Endothelial cell of umbilical vein (primary cell): ENCODE data around the gene TTC27. TPM values are rescaled to one million over a fixed set of nuclear protein-coding genes. Genes with fewer than 3 reads are reported as not detected.

ENCODE experiments used
- BruUV-seq: library from RNA; stranded (reverse); fragments of 400-500 nt; replicated peaks from 2 replicates; lab custom pipeline; 2021; lab: Mats Ljungman, UMichigan
- CTCF ChIA-PET: fragments of 300-600, 350-600 bp; sonication (Branson Sonifier 250); formaldehyde crosslinking; loops from one replicate; lab custom pipeline; 2021; ENCODE audit warnings: antibody characterized with exemption, inconsistent platforms; lab: Charles Lee
- POLR2A ChIA-PET: fragments of 300-600, 350-600 bp; sonication (Branson Sonifier 250); formaldehyde crosslinking; loops from one replicate; lab custom pipeline; 2021; ENCODE audit warnings: antibody characterized with exemption, inconsistent platforms; lab: Charles Lee
- DNase-seq: peaks from one replicate; pipeline ENCODE4 v3.0.0-alpha.2; 2011; ENCODE audit warnings: low read depth, low spot score
- FAIRE-seq: peaks from 2 replicates; lab custom pipeline; 2011; peaks lifted over from hg19 to GRCh38; lab: Jason Lieb, UNC
- H2AFZ ChIP-seq: 2 replicates; pipeline ENCODE4 v1.6.0; 2012; ENCODE audit warnings: low read depth, low read length, control low read depth, inconsistent platforms
- H3K27ac ChIP-seq: 2 replicates; pipeline ENCODE4 v1.5.1; 2011; ENCODE audit warnings: low read depth, mild to moderate bottlenecking, control low read depth, low read length, moderate library complexity; ENCODE audit not compliant: insufficient read depth
- H3K27me3 ChIP-seq, 2 experiments: 2 replicates each; pipeline versions ENCODE4 v1.6.0 to v1.6.1; 2011; ENCODE audit warnings: low read length in 2 of 2, mixed read lengths in 1 of 2; ENCODE audit not compliant: control insufficient read depth in 2 of 2, insufficient read depth in 2 of 2
- H3K36me3 ChIP-seq, 2 experiments: 2 replicates in 1 of 2; 3 replicates in 1 of 2; pipeline ENCODE4 v1.5.1; 2011; ENCODE audit warnings: low read length in 2 of 2, mild to moderate bottlenecking in 1 of 2, moderate library complexity in 1 of 2; ENCODE audit not compliant: control insufficient read depth in 2 of 2, insufficient read depth in 2 of 2; ENCODE audit errors: extremely low read depth in 1 of 2
- H3K4me1 ChIP-seq: 3 replicates; pipeline ENCODE4 v1.5.1; 2011; ENCODE audit warnings: mild to moderate bottlenecking, low read length; ENCODE audit not compliant: control insufficient read depth, insufficient read depth; ENCODE audit errors: extremely low read depth
- H3K4me2 ChIP-seq: 2 replicates; pipeline ENCODE4 v1.6.1; 2011; ENCODE audit warnings: low read length, control low read depth, mixed read lengths; ENCODE audit not compliant: insufficient read depth
- H3K4me3 ChIP-seq, 3 experiments: fragments of 200-600 bp in 1 of 3; sonication (generic), shearing (Covaris generic) in 1 of 3; replicated peaks in 1 of 3; 2 replicates each; pipeline ENCODE4 v1.5.1; 2011 to 2016; ENCODE audit warnings: control low read depth in 3 of 3, low read length in 3 of 3, mild to moderate bottlenecking in 2 of 3, inconsistent platforms in 1 of 3, low read depth in 1 of 3, moderate library complexity in 1 of 3; ENCODE audit not compliant: insufficient read depth in 1 of 3
- H3K79me2 ChIP-seq: 2 replicates; pipeline ENCODE4 v1.6.0; 2012; ENCODE audit warnings: low read length, inconsistent platforms; ENCODE audit not compliant: control insufficient read depth, insufficient read depth
- H3K9ac ChIP-seq: replicated peaks from 2 replicates; pipeline ENCODE3; 2011; ENCODE audit warnings: low read length, control low read depth; ENCODE audit not compliant: insufficient read depth; ENCODE audit errors: extremely low read depth
- H3K9me1 ChIP-seq: replicated peaks from 3 replicates; pipeline ENCODE4 v1.6.0; 2011; ENCODE audit warnings: mild to moderate bottlenecking, low read length; ENCODE audit not compliant: control insufficient read depth, insufficient read depth; ENCODE audit errors: extremely low read depth
- H3K9me3 ChIP-seq: replicated peaks from 2 replicates; pipeline ENCODE4 v1.5.1; 2012; ENCODE audit warnings: low read length, inconsistent platforms; ENCODE audit not compliant: control insufficient read depth, insufficient read depth
- H4K20me1 ChIP-seq: replicated peaks from 2 replicates; pipeline ENCODE3; 2011; ENCODE audit warnings: mild to moderate bottlenecking, low read length; ENCODE audit not compliant: control insufficient read depth, insufficient read depth; ENCODE audit errors: extremely low read depth
- EZH2 ChIP-seq: IDR thresholded peaks from 2 replicates; pipeline ENCODE4 v1.6.1; 2012; ENCODE audit warnings: borderline replicate concordance, low read depth, mild to moderate bottlenecking, moderate library complexity, low read length, inconsistent platforms; ENCODE audit not compliant: severe bottlenecking
- FOS ChIP-seq: IDR thresholded peaks from 2 replicates; pipeline ENCODE4 v1.6.1; 2011; ENCODE audit warnings: mild to moderate bottlenecking, low read length, moderate library complexity, borderline replicate concordance; ENCODE audit not compliant: insufficient read depth
- GATA2 ChIP-seq: IDR thresholded peaks from 2 replicates; pipeline ENCODE4 v1.7.0; 2011; ENCODE audit warnings: low read depth, mild to moderate bottlenecking, moderate library complexity, mixed read lengths, low read length; ENCODE audit not compliant: insufficient read length, insufficient read depth
- JUN ChIP-seq: IDR thresholded peaks from 2 replicates; pipeline ENCODE4 v1.6.1; 2011; ENCODE audit warnings: borderline replicate concordance, low read depth; ENCODE audit not compliant: insufficient read length, insufficient read depth
- MYC ChIP-seq: IDR thresholded peaks from one replicate; pipeline ENCODE4 v1.6.1; 2011; ENCODE audit warnings: mild to moderate bottlenecking, low read depth, low read length
- POLR2A ChIP-seq: IDR thresholded peaks from 2 replicates; pipeline ENCODE4 v1.6.1; 2012; ENCODE audit warnings: low read depth, mild to moderate bottlenecking, control low read depth, low read length
- POLR2AphosphoS5 ChIP-seq: IDR thresholded peaks from 2 replicates; pipeline ENCODE4 v1.6.1; 2012; ENCODE audit warnings: low read depth, mild to moderate bottlenecking, control low read depth, low read length, moderate library complexity; ENCODE audit not compliant: insufficient read depth
- dilution Hi-C: fragments of 300-500 bp; cut with MboI; formaldehyde crosslinking; loops from one replicate; pipeline ENCODE4 v1.15.0; 2019; ENCODE audit warnings: low sequenced_read_pairs; ENCODE audit not compliant: extremely low pct_ligation_motif_present
- intact Hi-C: fragments of 100-400 bp; cut with micrococcal nuclease; formaldehyde crosslinking; loops from one replicate; pipeline ENCODE4 v1.10.0; 2022
- polyA plus RNA-seq, 4 experiments: library from polyadenylated mRNA; depleted of rRNA in 3 of 4; stranded (reverse) in 3 of 4; unstranded in 1 of 4; fragments of >200 nt; gene quantifications; 2 replicates each; pipeline versions ENCODE4 v1.2.1 to v1.2.3, GENCODE V29; 2011 to 2012; ENCODE audit warnings: missing spikeins in 1 of 4
- total RNA-seq: library from RNA; stranded (reverse); gene quantifications from 2 replicates; pipeline ENCODE4 v1.2.3, GENCODE V29; 2021
- TF ChIP-seq, protein P1 (sequence below): IDR thresholded peaks from 2 replicates; pipeline ENCODE4 v1.6.1; 2011; ENCODE audit not compliant: insufficient read depth, insufficient read length
- TF ChIP-seq, protein P2 (sequence below), 2 donors: IDR thresholded peaks; 1 replicate in 1 of 2; 2 replicates in 1 of 2; pipeline ENCODE4 v1.5.1; 2011; ENCODE audit warnings: low read length in 2 of 2, mild to moderate bottlenecking in 2 of 2, moderate library complexity in 2 of 2, control low read depth in 1 of 2, inconsistent platforms in 1 of 2, low read depth in 1 of 2; ENCODE audit not compliant: insufficient read depth in 1 of 2; ENCODE audit errors: extremely low read depth in 1 of 2

Gene TTC27
- total and polyA plus RNA-seq, 2 donors (not counting 3 experiments of a cell fraction or from before 2014, with no cell fraction given), result 16.3 to 20.1 TPM

DNA sequence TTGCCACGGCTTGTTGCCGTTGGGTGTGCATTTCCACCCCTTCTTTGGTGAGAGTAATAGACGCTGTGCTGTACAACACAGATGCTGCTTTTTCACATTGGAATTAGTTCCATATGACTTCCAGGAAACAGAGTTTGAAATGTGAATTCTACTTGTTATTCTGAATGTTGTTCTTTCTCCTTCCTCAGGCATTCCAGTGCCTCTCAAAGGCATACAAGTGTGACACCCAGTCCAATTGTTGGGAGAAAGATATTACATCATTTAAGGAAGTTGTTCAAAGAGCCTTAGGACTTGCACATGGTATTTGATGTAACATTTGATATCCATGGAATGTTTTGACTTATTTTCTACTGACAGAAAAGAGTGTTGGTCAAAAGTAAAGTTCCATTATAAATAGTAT lies 184.5 kb downstream of the TTC27 start:
- peaks cover 0 to 2% of the 10 kb centered on the region in 2 experiments for H3K36me3 ChIP-seq
- ChIA-PET POLR2A (no interaction called here), CTCF (no interaction called here)
- FAIRE-seq (peak; percentile 74), DNase-seq (peak; percentile 65)
- H3K9ac ChIP-seq, result no peak overlapping the region
- H3K9me1 ChIP-seq, result no peaks in the 10 kb centered on the region
- TF ChIP-seq EZH2 (no peak), JUN (peak; percentile 47)
- H4K20me1 ChIP-seq, result no peaks in the 10 kb centered on the region
- H3K27ac ChIP-seq, result peak overlapping the region; percentile 39
- no peaks in the 10 kb centered on the region for H3K79me2 ChIP-seq
- H3K27me3 ChIP-seq, result no peaks in the 10 kb centered on the region
- H3K4me2 ChIP-seq, result no peak overlapping the region
- H2AFZ ChIP-seq, result no peak overlapping the region
- peaks cover 8% of the 10 kb centered on the region for H3K4me1 ChIP-seq
- dilution Hi-C loops (no loop called here), intact Hi-C loops (no loop called here)
- H3K9me3 ChIP-seq, result no peaks in the 10 kb centered on the region
- no peak overlapping the region for H3K4me3 ChIP-seq
- no TSS peak for BruUV-seq

DNA sequence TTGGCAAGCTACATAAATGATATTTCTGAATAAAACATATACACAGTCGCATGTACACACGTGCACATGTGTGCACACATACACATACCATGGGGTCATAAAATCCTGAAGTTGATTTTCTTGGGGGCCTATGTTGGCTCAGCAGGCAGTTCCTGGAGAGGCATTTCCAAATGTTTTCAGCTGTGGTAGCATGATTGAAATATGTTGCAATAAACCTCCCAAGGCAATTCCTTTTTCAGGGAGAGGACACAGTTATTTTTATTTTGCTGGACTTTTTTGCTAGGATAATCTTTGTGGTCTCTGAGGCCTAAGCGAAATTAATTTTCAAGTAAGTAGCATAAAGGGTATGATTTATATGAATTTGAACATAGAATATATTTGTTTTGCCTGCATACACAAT lies 192.2 kb downstream of the TTC27 start:
- H3K79me2 ChIP-seq, result no peaks in the 10 kb centered on the region
- ChIA-PET POLR2A (no interaction called here), CTCF (interaction anchor here (0.9 kb wide), 1 partner anchor 10 kb away, joined by 4 read pairs; no protein-coding TSS in a partner anchor)
- dilution Hi-C loops, result no loop called here
- no peak overlapping the region for H3K4me3 ChIP-seq
- H3K9me3 ChIP-seq, result no peaks in the 10 kb centered on the region
- no peak overlapping the region for H3K9ac ChIP-seq
- FAIRE-seq (no peak), DNase-seq (no peak)
- no peaks in the 10 kb centered on the region for H3K36me3 ChIP-seq
- no peak overlapping the region for H2AFZ ChIP-seq
- no peaks in the 10 kb centered on the region for H3K27me3 ChIP-seq
- H3K4me1 ChIP-seq, result peaks cover 6% of the 10 kb centered on the region
- H4K20me1 ChIP-seq, result no peaks in the 10 kb centered on the region
- BruUV-seq, result no TSS peak
- no peak overlapping the region for H3K4me2 ChIP-seq
- no peak overlapping the region for H3K27ac ChIP-seq
- no peaks in the 10 kb centered on the region for H3K9me1 ChIP-seq
- no peak for TF ChIP-seq EZH2
- TF ChIP-seq, protein P1, sequence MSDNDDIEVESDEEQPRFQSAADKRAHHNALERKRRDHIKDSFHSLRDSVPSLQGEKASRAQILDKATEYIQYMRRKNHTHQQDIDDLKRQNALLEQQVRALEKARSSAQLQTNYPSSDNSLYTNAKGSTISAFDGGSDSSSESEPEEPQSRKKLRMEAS, result no peak
- TF ChIP-seq FOS, result no peak
- TF ChIP-seq, protein P2, sequence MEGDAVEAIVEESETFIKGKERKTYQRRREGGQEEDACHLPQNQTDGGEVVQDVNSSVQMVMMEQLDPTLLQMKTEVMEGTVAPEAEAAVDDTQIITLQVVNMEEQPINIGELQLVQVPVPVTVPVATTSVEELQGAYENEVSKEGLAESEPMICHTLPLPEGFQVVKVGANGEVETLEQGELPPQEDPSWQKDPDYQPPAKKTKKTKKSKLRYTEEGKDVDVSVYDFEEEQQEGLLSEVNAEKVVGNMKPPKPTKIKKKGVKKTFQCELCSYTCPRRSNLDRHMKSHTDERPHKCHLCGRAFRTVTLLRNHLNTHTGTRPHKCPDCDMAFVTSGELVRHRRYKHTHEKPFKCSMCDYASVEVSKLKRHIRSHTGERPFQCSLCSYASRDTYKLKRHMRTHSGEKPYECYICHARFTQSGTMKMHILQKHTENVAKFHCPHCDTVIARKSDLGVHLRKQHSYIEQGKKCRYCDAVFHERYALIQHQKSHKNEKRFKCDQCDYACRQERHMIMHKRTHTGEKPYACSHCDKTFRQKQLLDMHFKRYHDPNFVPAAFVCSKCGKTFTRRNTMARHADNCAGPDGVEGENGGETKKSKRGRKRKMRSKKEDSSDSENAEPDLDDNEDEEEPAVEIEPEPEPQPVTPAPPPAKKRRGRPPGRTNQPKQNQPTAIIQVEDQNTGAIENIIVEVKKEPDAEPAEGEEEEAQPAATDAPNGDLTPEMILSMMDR (IDR thresholded peaks at IDR 0.05; ENCODE audit: extremely low read depth in 1 of 2, insufficient read depth in 1 of 2, low read depth in 1 of 2, low read length in 2 of 2), result no peak
- no peak for TF ChIP-seq POLR2A
- no peak for TF ChIP-seq MYC
- no peak for TF ChIP-seq POLR2AphosphoS5
- TF ChIP-seq JUN, result no peak
- TF ChIP-seq GATA2, result no peak
- intact Hi-C loops, result no loop called here
